GM12875 (cell line): ENCODE measurements around the gene LIPT2.

Experiments
- H3K4me3 ChIP-seq: one replicate; pipeline ENCODE4 v1.5.1; 2011; ENCODE audit warnings: low read depth, low read length, control low read depth
- CTCF ChIP-seq: IDR thresholded peaks from 2 replicates; pipeline ENCODE4 v1.5.1; 2011; ENCODE audit warnings: low read depth, mild to moderate bottlenecking, control low read depth, inconsistent platforms, low read length, moderate library complexity, borderline replicate concordance; ENCODE audit not compliant: insufficient read depth

Gene LIPT2

DNA sequence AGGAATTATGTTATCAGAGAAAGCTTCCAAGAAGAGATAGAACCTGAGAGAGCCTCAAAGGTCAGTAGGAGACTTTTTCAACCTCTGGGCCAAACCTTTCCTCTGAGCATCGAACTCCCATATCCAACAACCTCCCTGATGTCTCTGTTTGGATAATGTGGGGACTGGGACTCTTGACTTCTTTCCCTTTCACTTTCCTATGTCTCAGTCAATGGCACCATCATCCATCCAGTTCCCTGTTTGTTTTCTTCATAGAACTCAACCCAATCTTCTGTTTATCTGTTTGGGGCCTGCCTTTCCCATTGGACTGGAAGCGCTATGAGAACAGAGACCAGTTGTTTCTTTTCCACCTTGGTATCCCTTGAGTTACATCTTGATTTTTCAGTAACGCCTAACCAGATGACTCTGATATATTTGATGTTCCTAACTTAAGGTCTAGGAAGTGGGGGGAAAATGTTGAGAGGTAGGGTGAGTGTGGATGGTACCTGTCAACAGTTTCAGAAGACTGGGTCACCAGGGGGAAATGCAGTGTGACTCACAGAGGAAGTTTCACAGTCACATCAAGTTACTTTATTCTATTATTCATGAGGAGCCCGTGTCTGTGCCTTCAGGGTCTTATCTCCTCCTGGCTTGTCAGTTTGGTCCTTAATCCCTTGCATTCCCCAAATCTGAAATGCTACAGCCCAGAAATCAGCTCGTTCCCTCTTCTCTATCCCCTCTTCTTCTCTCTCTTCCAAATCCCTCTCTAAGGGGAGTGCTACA, 21.7 kb downstream of the LIPT2 start:
- no peak overlapping the region for H3K4me3 ChIP-seq
- TF ChIP-seq CTCF: no peak

GRCh38 chr11:74471037-74471436, 22.5 kb downstream of the LIPT2 start:
- no peak for TF ChIP-seq CTCF
- H3K4me3 ChIP-seq: no peak overlapping the region

DNA sequence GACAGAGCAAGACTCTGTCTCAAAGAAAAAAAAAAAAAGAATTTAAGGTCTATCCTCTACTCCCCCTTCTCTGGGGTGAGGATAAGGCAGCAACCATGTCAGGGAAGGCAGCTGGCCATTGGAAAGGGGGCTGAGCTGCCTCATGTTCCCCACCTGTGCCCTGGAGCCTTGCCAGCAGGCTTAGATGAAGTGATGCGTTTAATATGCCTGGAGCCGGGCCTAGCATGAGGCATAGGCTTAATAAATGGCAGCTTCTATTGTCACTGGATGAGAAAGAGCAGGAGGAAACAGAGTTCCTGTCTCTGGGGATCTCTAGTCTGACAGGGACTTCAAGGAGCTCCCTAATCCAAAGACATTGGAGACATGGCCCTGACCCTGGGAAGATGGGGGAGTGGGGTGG, 23.0 kb downstream of the LIPT2 start:
- TF ChIP-seq CTCF: no peak

DNA sequence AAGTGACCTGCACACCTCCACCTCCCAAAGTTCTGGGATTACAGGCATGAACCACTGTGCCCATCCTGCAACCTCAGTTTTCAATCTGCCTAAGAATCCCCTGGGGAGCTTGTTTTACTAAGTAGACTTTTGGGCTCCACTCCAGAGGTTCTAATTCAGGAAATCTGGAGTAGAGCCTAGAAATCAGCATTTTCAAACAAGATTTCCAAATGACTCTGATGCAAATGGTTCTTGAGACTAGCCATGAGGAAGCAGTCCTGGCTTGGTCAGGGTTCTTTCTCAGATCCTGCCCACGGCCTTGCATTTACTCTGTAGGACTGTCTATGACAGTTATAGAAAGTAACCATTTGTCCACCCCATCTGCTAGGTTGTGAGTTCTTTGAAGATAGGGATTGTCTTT, 24.6 kb downstream of the LIPT2 start:
- no peak for TF ChIP-seq CTCF

More for the DNA sequence above, 23.0 kb downstream of the LIPT2 start:
- no peak overlapping the region for H3K4me3 ChIP-seq

GRCh38 chr11:74468521-74468920, 25.0 kb downstream of the LIPT2 start:
- no peak overlapping the region for H3K4me3 ChIP-seq
- no peak for TF ChIP-seq CTCF

More for the DNA sequence above, 24.6 kb downstream of the LIPT2 start:
- no peak overlapping the region for H3K4me3 ChIP-seq

GRCh38 chr11:74468058-74468457, 25.5 kb downstream of the LIPT2 start:
- H3K4me3 ChIP-seq: no peak overlapping the region
- TF ChIP-seq CTCF: no peak
